ENCODE data around the gene NNAT. TPM values are rescaled to one million over a fixed set of nuclear protein-coding genes. Genes with fewer than 3 reads are reported as not detected.

Gene NNAT
- total RNA-seq, 6 experiments from 2014 or later = not detected

DNA sequence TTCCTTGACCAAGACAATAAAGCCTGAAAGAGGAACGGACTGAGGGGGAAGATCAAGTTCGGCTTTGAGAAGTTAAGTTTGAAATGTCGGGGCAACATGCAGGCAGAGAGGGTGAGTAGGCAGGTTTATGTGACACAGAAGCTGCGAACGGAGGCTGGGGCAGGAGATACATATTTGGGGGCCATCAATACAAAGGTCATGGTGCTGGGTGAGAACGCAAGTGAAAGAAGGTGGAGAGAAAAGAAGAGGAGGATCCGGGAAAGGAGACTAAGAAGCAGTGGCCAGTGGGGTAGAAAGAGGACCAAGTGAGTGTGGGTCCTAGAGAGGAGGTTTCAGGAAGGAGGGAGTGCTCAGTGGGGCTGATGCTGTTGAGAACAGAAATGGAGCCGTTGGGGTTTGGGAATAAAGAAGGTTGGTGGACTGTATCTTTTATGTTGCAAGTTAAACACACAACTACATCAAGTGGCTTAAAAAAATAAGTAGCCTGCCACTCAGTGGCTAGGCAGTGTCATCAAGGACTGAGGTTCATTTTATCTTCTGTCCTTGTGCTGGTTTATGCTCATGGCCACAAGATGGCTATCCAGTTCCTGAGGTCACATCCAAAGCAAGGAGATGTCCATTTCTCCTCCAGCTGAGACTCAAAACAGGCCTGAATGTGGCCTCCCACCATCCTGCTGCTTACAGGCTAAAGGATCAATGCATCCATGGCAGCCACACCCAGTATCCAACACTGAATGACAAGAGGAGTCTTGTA is 8.3 kb downstream of the NNAT start:
- Histone ChIP-seq H3K36me3 (no peaks in the 10 kb centered on the region), H3K27me3 (no peaks in the 10 kb centered on the region), H3K9me3 (no peaks in the 10 kb centered on the region), H3K4me1 (peaks cover 0 to 21% (median 10%) of the 10 kb centered on the region in 4 donors), H3K27ac (no peak overlapping the region), H3K4me3 (no peak overlapping the region)
- ATAC-seq = no peak
- TF ChIP-seq CTCF (IDR thresholded peaks at IDR 0.05) (no peak), POLR2A (IDR thresholded peaks at IDR 0.05) (no peak)
- peak in 1 of 3 donors; percentile 32 for DNase-seq
- WGBS (ENCODE audit: insufficient coverage, low coverage, low lambda C conversion rate, missing lambda C conversion rate) = 80% methylated on average over 8 of the region's 8 CpGs
- intact Hi-C loops (cut with DNase I) = loop anchor here (5.0 to 10.0 kb wide), 2 partner anchors 135 to 137 kb away; no protein-coding TSS in a partner anchor

- intact Hi-C loops (cut with DNase I) = loop anchor here (5.0 to 10.0 kb wide), 4 partner anchors 135 to 335 kb away; no protein-coding TSS in a partner anchor
- DNase-seq (no peak), ATAC-seq (no peak)
- Histone ChIP-seq H3K36me3 (no peaks in the 10 kb centered on the region), H3K4me1 (peaks cover 0 to 15% (median 7%) of the 10 kb centered on the region in 4 donors), H3K27ac (no peak overlapping the region), H3K9me3 (no peaks in the 10 kb centered on the region), H3K4me3 (no peak overlapping the region), H3K27me3 (no peaks in the 10 kb centered on the region)
- TF ChIP-seq CTCF (IDR thresholded peaks at IDR 0.05) (no peak), POLR2A (IDR thresholded peaks at IDR 0.05) (no peak)
- WGBS (ENCODE audit: insufficient coverage, low coverage, low lambda C conversion rate, missing lambda C conversion rate) = 83% methylated on average over 2 of the region's 10 CpGs
These were observed 9.0 kb downstream of the NNAT start for GRCh38 chr20:37529968-37530600.

DNA sequence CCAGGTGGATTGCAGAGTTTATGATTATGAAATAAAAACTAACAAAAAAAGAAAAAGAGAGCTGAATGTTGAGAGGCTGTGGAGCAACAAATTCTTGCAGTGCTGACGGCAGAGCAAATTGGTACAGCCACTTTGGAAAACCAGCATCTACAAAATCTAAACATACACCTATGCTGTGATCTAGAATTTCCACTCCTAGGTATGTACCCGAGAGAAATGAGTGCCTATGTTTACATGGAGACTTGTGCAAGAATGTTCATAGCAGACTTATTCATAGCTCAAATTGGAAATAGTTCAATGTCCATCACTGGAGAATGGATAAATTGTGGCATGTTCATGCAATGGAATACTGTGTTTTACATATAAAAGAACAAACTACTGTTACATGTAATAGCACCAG is 9.6 kb downstream of the NNAT start:
- DNase-seq (no peak), ATAC-seq (no peak)
- TF ChIP-seq POLR2A (IDR thresholded peaks at IDR 0.05) (no peak), CTCF (IDR thresholded peaks at IDR 0.05) (no peak)
- H3K9me3 ChIP-seq = no peaks in the 10 kb centered on the region
- no peaks in the 10 kb centered on the region for H3K36me3 ChIP-seq
- H3K4me1 ChIP-seq = peaks cover 0 to 9% (median 4%) of the 10 kb centered on the region in 4 donors
- H3K4me3 ChIP-seq = no peak overlapping the region
- intact Hi-C loops (cut with DNase I) = loop anchor here in 1 of 2 donors (5.0 to 10.0 kb wide), 2 partner anchors 258 to 336 kb away; no protein-coding TSS in a partner anchor
- WGBS (ENCODE audit: insufficient coverage, low coverage, low lambda C conversion rate, missing lambda C conversion rate) = 63% methylated on average over 2 of the region's 2 CpGs
- no peaks in the 10 kb centered on the region for H3K27me3 ChIP-seq
- no peak overlapping the region for H3K27ac ChIP-seq

DNA sequence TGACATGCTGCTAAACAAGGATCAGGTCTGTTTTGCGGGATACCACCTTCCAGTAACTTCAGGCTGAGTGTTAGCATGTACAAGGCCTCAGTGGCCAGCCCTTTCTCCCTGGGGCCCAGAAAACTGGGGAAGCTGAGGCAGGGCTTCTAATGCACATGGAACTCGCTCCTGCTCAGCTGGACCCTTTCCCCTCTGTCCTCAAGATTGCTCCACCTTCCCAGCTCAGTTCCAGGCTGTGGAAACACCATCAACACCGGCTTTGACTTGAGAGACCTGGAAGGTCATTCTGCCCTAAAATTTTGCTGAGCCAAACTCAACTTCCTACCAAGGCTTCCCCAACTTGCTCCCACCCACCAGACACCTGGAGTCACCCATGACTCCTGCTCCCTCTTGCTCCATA is 10.8 kb downstream of the NNAT start:
- ATAC-seq = no peak
- DNase-seq = peak in 1 of 3 donors; percentile 28
- Histone ChIP-seq H3K27me3 (no peaks in the 10 kb centered on the region), H3K4me3 (no peak overlapping the region), H3K4me1 (peaks cover 0 to 6% (median 2%) of the 10 kb centered on the region in 4 donors), H3K36me3 (no peaks in the 10 kb centered on the region), H3K9me3 (no peaks in the 10 kb centered on the region), H3K27ac (no peak overlapping the region)
- TF ChIP-seq CTCF (IDR thresholded peaks at IDR 0.05) = no peak
- intact Hi-C loops (cut with DNase I) = loop anchor here in 1 of 2 donors (5.0 to 10.0 kb wide), 2 partner anchors 260 to 337 kb away; no protein-coding TSS in a partner anchor
- WGBS (ENCODE audit: insufficient coverage, low coverage, low lambda C conversion rate, missing lambda C conversion rate) = 100% methylated on average over 1 of the region's 3 CpGs
